K562 (cell line): ENCODE measurements around the gene FUT9. TPM values are rescaled to one million over a fixed set of nuclear protein-coding genes. Genes with fewer than 3 reads are reported as not detected.

ENCODE experiments used
- ATAC-seq: fragments of 200-7000 bp; cut with Tn5 transposase; 3 replicates; pipeline ENCODE4 v1.9.1; 2020; ENCODE audit warnings: moderate library complexity
- BruUV-seq: library from RNA; stranded (reverse); fragments of 400-500 nt; replicated peaks from 2 replicates; lab custom pipeline; 2021; lab: Mats Ljungman, UMichigan
- CTCF ChIA-PET: fragments of 300-600 bp; formaldehyde crosslinking; extraction: SDS; loops from one replicate; lab custom pipeline; 2021; ENCODE audit warnings: low intra/inter-chr PET ratio; lab: Yijun Ruan, JAX
- POLR2A ChIA-PET: fragments of 300-600, 350-650 bp; sonication (Branson Sonifier 250); formaldehyde crosslinking; extraction: SDS; loops from one replicate; lab custom pipeline; 2021; ENCODE audit warnings: antibody characterized with exemption, inconsistent platforms; lab: Yijun Ruan, JAX
- DNase-seq, 4 experiments: peaks; one replicate each; pipeline versions ENCODE4 v3.0.0 to v3.0.0-alpha.2; 2011 to 2018; ENCODE audit warnings: low spot score in 3 of 4, mixed read lengths in 3 of 4; ENCODE audit errors: extremely low read depth in 1 of 4
- FAIRE-seq: peaks from 2 replicates; lab custom pipeline; 2011; peaks lifted over from hg19 to GRCh38; lab: Jason Lieb, UNC
- H2AFZ ChIP-seq: 2 replicates; pipeline ENCODE4 v1.6.0; 2011; ENCODE audit warnings: low read depth, low read length, control low read depth, inconsistent platforms
- H3K27ac ChIP-seq: fragments of 200-600 bp; 3 replicates; pipeline ENCODE4 v1.8.0; 2011; ENCODE audit warnings: low read depth, mild to moderate bottlenecking, control low read depth, inconsistent platforms, low read length, moderate library complexity, mixed read lengths; ENCODE audit errors: extremely low read depth
- H3K27me3 ChIP-seq, 2 experiments: fragments of 300-600 bp in 1 of 2; 2 replicates in 1 of 2; 3 replicates in 1 of 2; pipeline versions ENCODE4 v1.6.0 to v1.8.0; 2011; ENCODE audit warnings: inconsistent platforms in 2 of 2, low read length in 2 of 2, mild to moderate bottlenecking in 1 of 2, mixed read lengths in 1 of 2, moderate library complexity in 1 of 2; ENCODE audit not compliant: control insufficient read depth in 2 of 2, insufficient read depth in 2 of 2
- H3K36me3 ChIP-seq: fragments of 300-600 bp; 3 replicates; pipeline ENCODE4 v1.8.0; 2011; ENCODE audit warnings: mild to moderate bottlenecking, low read length, inconsistent platforms; ENCODE audit not compliant: control insufficient read depth, insufficient read depth
- H3K4me1 ChIP-seq, 2 experiments: fragments of 200-600 bp in 1 of 2; replicated peaks in 1 of 2; 2 replicates in 1 of 2; 3 replicates in 1 of 2; pipeline versions ENCODE4 v1.5.1 to v1.8.0; 2011; ENCODE audit warnings: inconsistent platforms in 2 of 2, low read length in 2 of 2, mild to moderate bottlenecking in 1 of 2, mixed read lengths in 1 of 2, moderate library complexity in 1 of 2; ENCODE audit not compliant: control insufficient read depth in 2 of 2, insufficient read depth in 2 of 2
- H3K4me2 ChIP-seq: 2 replicates; pipeline ENCODE4 v1.6.1; 2011; ENCODE audit warnings: low read length, control low read depth, inconsistent platforms, mixed read lengths; ENCODE audit not compliant: insufficient read depth
- H3K4me3 ChIP-seq: fragments of 200-600 bp; sonication (generic), shearing (Covaris generic); 2 replicates; pipeline ENCODE4 v1.5.1; 2016; ENCODE audit warnings: control low read depth, inconsistent platforms
- H3K79me2 ChIP-seq: fragments of 200-600 bp; 3 replicates; pipeline ENCODE4 v1.8.0; 2011; ENCODE audit warnings: low read length, inconsistent platforms; ENCODE audit not compliant: control insufficient read depth, insufficient read depth
- H3K9ac ChIP-seq, 2 experiments: 2 replicates each; pipeline versions ENCODE4 v1.6.0 to v1.6.1; 2011; ENCODE audit warnings: low read depth in 2 of 2, low read length in 2 of 2, control low read depth in 1 of 2, inconsistent platforms in 1 of 2, mild to moderate bottlenecking in 1 of 2, mixed read lengths in 1 of 2; ENCODE audit not compliant: insufficient read depth in 1 of 2
- H3K9me1 ChIP-seq: one replicate; pipeline ENCODE4 v1.6.0; 2011; ENCODE audit warnings: inconsistent platforms, mild to moderate bottlenecking, low read length, moderate library complexity; ENCODE audit not compliant: control insufficient read depth, insufficient read depth
- H3K9me3 ChIP-seq: replicated peaks from 2 replicates; pipeline ENCODE4 v1.5.1; 2011; ENCODE audit warnings: low read depth, low read length, inconsistent platforms; ENCODE audit not compliant: control insufficient read depth, insufficient read depth
- H4K20me1 ChIP-seq: replicated peaks from 2 replicates; pipeline ENCODE4 v1.6.1; 2011; ENCODE audit warnings: low read length, inconsistent platforms, mixed read lengths; ENCODE audit not compliant: control insufficient read depth, insufficient read depth
- ATF4 ChIP-seq: fragments of 450-650 bp; formaldehyde crosslinking; IDR thresholded peaks from 2 replicates; pipeline ENCODE4 v1.4.0; 2022; ENCODE audit warnings: mild to moderate bottlenecking, moderate library complexity
- BRCA1 ChIP-seq, 2 experiments: fragments of 450-650 bp in 1 of 2; sonication (generic) in 1 of 2; formaldehyde crosslinking in 1 of 2; IDR thresholded peaks; 2 replicates each; pipeline versions ENCODE4 v1.5.0 to v1.6.1; 2017 to 2020; ENCODE audit warnings: mild to moderate bottlenecking in 1 of 2, missing genetic modification reagents in 1 of 2
- CLOCK ChIP-seq: fragments of 250-450 bp; sonication (Bioruptor Pico); IDR thresholded peaks from 2 replicates; pipeline ENCODE4 v1.4.0; 2020; ENCODE audit warnings: mild to moderate bottlenecking, moderate library complexity, borderline replicate concordance
- E2F3 ChIP-seq: fragments of 250-450 bp; sonication (Bioruptor Pico); IDR thresholded peaks from 2 replicates; pipeline ENCODE4 v1.4.0; 2020; ENCODE audit warnings: mild to moderate bottlenecking
- ETV1 ChIP-seq: fragments of 450-650 bp; conservative IDR thresholded peaks from 2 replicates; pipeline ENCODE4 v1.6.1; 2016; ENCODE audit warnings: missing genetic modification characterization, control low read depth, low read depth, missing compliant biosample characterization
- GTF2B ChIP-seq: IDR thresholded peaks from 2 replicates; pipeline ENCODE4 v1.6.1; 2011; ENCODE audit not compliant: insufficient read length; ENCODE audit errors: extremely low read depth
- KLF16 ChIP-seq: IDR thresholded peaks from 2 replicates; pipeline ENCODE4 v1.6.1; 2016; ENCODE audit warnings: antibody characterized with exemption
- NFXL1 ChIP-seq: fragments of 450-650 bp; formaldehyde crosslinking; IDR thresholded peaks from 2 replicates; pipeline ENCODE4 v1.4.0; 2021; ENCODE audit warnings: mild to moderate bottlenecking
- PKNOX1 ChIP-seq: fragments of 450-650 bp; IDR thresholded peaks from 2 replicates; pipeline ENCODE4 v1.6.1; 2016
- POLR3G ChIP-seq: IDR thresholded peaks from 2 replicates; pipeline ENCODE4 v1.6.1; 2011; ENCODE audit not compliant: insufficient read length, insufficient replicate concordance; ENCODE audit errors: extremely low read depth
- PTBP1 ChIP-seq: fragments of 200-400 bp; formaldehyde crosslinking; IDR thresholded peaks from 2 replicates; pipeline ENCODE4 v1.6.1; 2017; ENCODE audit warnings: low read depth, low read length
- SIN3A ChIP-seq, 2 experiments: fragments of 150-350 bp in 1 of 2; IDR thresholded peaks; 2 replicates each; pipeline ENCODE4 v1.6.1; 2011 to 2016; ENCODE audit warnings: borderline replicate concordance in 2 of 2, low read depth in 2 of 2, low read length in 2 of 2, mild to moderate bottlenecking in 2 of 2, moderate library complexity in 2 of 2; ENCODE audit not compliant: control insufficient read depth in 1 of 2
- SREBF2 ChIP-seq: sonication (generic); formaldehyde crosslinking; IDR thresholded peaks from 2 replicates; pipeline ENCODE4 v1.4.0; 2020; ENCODE audit warnings: mild to moderate bottlenecking, missing genetic modification reagents
- TBP ChIP-seq: optimal IDR thresholded peaks from 2 replicates; pipeline ENCODE3; 2011; ENCODE audit warnings: low read depth, low read length, improper control_type of control experiment
- THAP7 ChIP-seq: fragments of 250-450 bp; sonication (Bioruptor Pico); IDR thresholded peaks from 2 replicates; pipeline ENCODE4 v1.5.0; 2021
- ZBED1 ChIP-seq: IDR thresholded peaks from 2 replicates; pipeline ENCODE4 v1.6.1; 2014
- ZFP1 ChIP-seq: fragments of 450-650 bp; formaldehyde crosslinking; IDR thresholded peaks from 2 replicates; pipeline ENCODE4 v1.4.0; 2020; ENCODE audit warnings: mild to moderate bottlenecking, mixed read lengths
- ZNF165 ChIP-seq: fragments of 250-450 bp; sonication (Bioruptor Pico); IDR thresholded peaks from 2 replicates; pipeline ENCODE4 v1.4.0; 2020; ENCODE audit warnings: borderline replicate concordance
- ZNF354B ChIP-seq: fragments of 250-450 bp; sonication (Bioruptor Pico); IDR thresholded peaks from 2 replicates; pipeline ENCODE4 v1.4.0; 2020
- WGBS: fragments of 100-300 bp; shearing (Covaris generic); methylation state at CpG from one replicate; pipeline ENCODE4 v1.1.6; 2016; ENCODE audit warnings: low coverage, mixed read lengths; ENCODE audit not compliant: insufficient coverage; ENCODE audit errors: missing lambda C conversion rate; 5-methylcytosine and 5-hydroxymethylcytosine counted together
- in situ Hi-C: fragments of 300-500 bp; cut with MboI; formaldehyde crosslinking; loops from 4 replicates; pipeline ENCODE4 v1.15.0; 2018; ENCODE audit warnings: inconsistent platforms, mixed read lengths
- intact Hi-C: fragments of 100-400 bp; cut with micrococcal nuclease; formaldehyde crosslinking; loops from 2 replicates; pipeline ENCODE4 v1.14.2; 2022
- polyA plus RNA-seq, 8 experiments: library from polyadenylated mRNA; depleted of rRNA in 4 of 8; stranded (reverse) in 5 of 8; unstranded in 3 of 8; fragments of >200 nt; fragmentation: Nextera tagmentation in 2 of 8; fragmentation: Illumina TruSeq in 1 of 8; extraction: Ambion mirVana in 2 of 8; extraction: Trizol in 1 of 8; gene quantifications; 2 replicates each; pipeline versions ENCODE4 v1.2.1 to v1.2.3, GENCODE V29; 2011 to 2014; ENCODE audit warnings: inconsistent platforms in 1 of 8, missing spikeins in 1 of 8
- total RNA-seq, 7 experiments: library from RNA; depleted of rRNA in 6 of 7; stranded (reverse); fragments of >200 nt in 6 of 7; fragmentation: Illumina TruSeq in 2 of 7; extraction: Trizol in 2 of 7; gene quantifications; 2 replicates each; pipeline versions ENCODE4 v1.2.1 to v1.2.3, GENCODE V29; 2011 to 2021; ENCODE audit warnings: low replicate concordance in 1 of 7

The FUT9 gene
- total and polyA plus RNA-seq, 9 of the 15 experiments (the other 6 are each of a cell fraction or from before 2014, with no cell fraction given), result not detected

- H3K79me2 ChIP-seq, result no peaks in the 10 kb centered on the region
- H3K27me3 ChIP-seq, result no peaks in the 10 kb centered on the region
- ATAC-seq (no peak), FAIRE-seq (no peak), DNase-seq (no peak)
- ChIA-PET POLR2A (no interaction called here), CTCF (no interaction called here)
- no peak overlapping the region for H3K27ac ChIP-seq
- no peaks in the 10 kb centered on the region for H3K4me1 ChIP-seq
- H3K4me3 ChIP-seq, result no peak overlapping the region
- H3K4me2 ChIP-seq, result no peak overlapping the region
- no peak overlapping the region for H2AFZ ChIP-seq
- H3K9ac ChIP-seq, result no peak overlapping the region
- H3K9me3 ChIP-seq, result no peaks in the 10 kb centered on the region; the same call in 1 of the 2 replicates
- in situ Hi-C loops, result no loop called here
- no TSS peak for BruUV-seq
- no peaks in the 10 kb centered on the region for H3K9me1 ChIP-seq
- 3% methylated on average over 3 of the region's 3 CpGs for WGBS
- intact Hi-C loops, result no loop called here
- no peaks in the 10 kb centered on the region for H4K20me1 ChIP-seq
- no peaks in the 10 kb centered on the region for H3K36me3 ChIP-seq
- TF ChIP-seq GTF2B (no peak), CLOCK (CRISPR knock-in tag) (no peak), SREBF2 (CRISPR knock-in tag) (no peak), E2F3 (CRISPR knock-in tag) (no peak), ZNF354B (CRISPR knock-in tag) (no peak), ETV1 (tag) (no peak), ZFP1 (no peak), ZNF165 (CRISPR knock-in tag) (no peak), KLF16 (no peak), PTBP1 (no peak), ATF4 (CRISPR knock-in tag) (no peak), PKNOX1 (no peak), TBP (no peak), NFXL1 (CRISPR knock-in tag) (no peak), SIN3A (IDR thresholded peaks at IDR 0.05; ENCODE audit: borderline replicate concordance in 2 of 2, control insufficient read depth in 1 of 2, low read depth in 2 of 2, low read length in 2 of 2) (no peak), POLR3G (no peak), BRCA1 (IDR thresholded peaks at IDR 0.05) (no peak), BRCA1 (CRISPR knock-in tag; IDR thresholded peaks at IDR 0.05) (no peak), THAP7 (no peak), ZBED1 (no peak)
These were observed 71.0 kb downstream of the FUT9 start for GRCh38 chr6:96086745-96087144.
